OCI-LY7 (cell line): ENCODE results near the gene CHST7. TPM values are rescaled to one million over a fixed set of nuclear protein-coding genes. Genes with fewer than 3 reads are reported as not detected.

ENCODE experiments used
- BruUV-seq: library from RNA; stranded (reverse); fragments of 400-500 nt; replicated peaks from 2 replicates; lab custom pipeline; 2021; lab: Mats Ljungman, UMichigan
- CTCF ChIA-PET: fragments of 300-600 bp; sonication (Branson Sonifier 250); formaldehyde crosslinking; loops from one replicate; lab custom pipeline; 2022; ENCODE audit warnings: antibody characterized with exemption; ENCODE audit not compliant: unreplicated experiment; lab: Charles Lee
- POLR2A ChIA-PET: fragments of 300-600 bp; sonication (Branson Sonifier 250); formaldehyde crosslinking; loops from one replicate; lab custom pipeline; 2022; ENCODE audit warnings: antibody characterized with exemption; lab: Charles Lee
- DNase-seq: peaks from one replicate; pipeline ENCODE4 v3.0.0-alpha.2; 2015; ENCODE audit warnings: low spot score
- H2AFZ ChIP-seq: fragments of 200-600 bp; sonication (generic), shearing (Covaris generic); 2 replicates; pipeline ENCODE4 v1.6.1; 2014; ENCODE audit warnings: mild to moderate bottlenecking, antibody characterized with exemption, low read length, moderate library complexity
- H3K27ac ChIP-seq: fragments of 200-600 bp; sonication (generic); 2 replicates; pipeline ENCODE4 v1.5.1; 2014; ENCODE audit warnings: mixed run types, low read depth, mild to moderate bottlenecking, moderate library complexity, low read length, inconsistent platforms; ENCODE audit not compliant: poor library complexity, severe bottlenecking
- H3K36me3 ChIP-seq: fragments of 200-600 bp; sonication (generic); 2 replicates; pipeline ENCODE4 v1.6.1; 2014; ENCODE audit warnings: mild to moderate bottlenecking, antibody characterized with exemption, low read length, moderate library complexity, mixed read lengths; ENCODE audit not compliant: insufficient read depth
- H3K4me1 ChIP-seq: fragments of 200-600 bp; sonication (generic); 2 replicates; pipeline ENCODE4 v1.5.1; 2014; ENCODE audit warnings: mild to moderate bottlenecking, low read length; ENCODE audit not compliant: insufficient read depth, poor library complexity, severe bottlenecking
- H3K4me2 ChIP-seq: fragments of 200-600 bp; sonication (generic); 2 replicates; pipeline ENCODE4 v1.6.1; 2014; ENCODE audit warnings: mild to moderate bottlenecking, low read length
- H3K4me3 ChIP-seq: fragments of 200-600 bp; sonication (generic); 2 replicates; pipeline ENCODE4 v1.5.1; 2014; ENCODE audit warnings: mild to moderate bottlenecking, low read depth, low read length; ENCODE audit not compliant: poor library complexity, severe bottlenecking
- H3K79me2 ChIP-seq: fragments of 200-600 bp; sonication (generic); 2 replicates; pipeline ENCODE4 v1.6.1; 2016; ENCODE audit warnings: low read depth, mild to moderate bottlenecking, low read length, moderate library complexity, mixed read lengths; ENCODE audit not compliant: insufficient read depth
- H3K9me2 ChIP-seq: fragments of 200-600 bp; sonication (generic); 2 replicates; pipeline ENCODE4 v1.6.1; 2016; ENCODE audit warnings: mild to moderate bottlenecking, low read length, mixed read lengths; ENCODE audit not compliant: insufficient read depth
- H3K9me3 ChIP-seq: fragments of 200-600 bp; sonication (generic); 2 replicates; pipeline ENCODE4 v1.6.1; 2014; ENCODE audit warnings: mild to moderate bottlenecking, mixed run types, low read length, mixed read lengths
- H4K20me1 ChIP-seq: fragments of 200-600 bp; sonication (generic); 2 replicates; pipeline ENCODE4 v1.6.1; 2014; ENCODE audit warnings: mild to moderate bottlenecking, antibody characterized with exemption, low read length, moderate library complexity, mixed read lengths; ENCODE audit not compliant: insufficient read depth
- CTCF ChIP-seq: fragments of 200-600 bp; sonication (generic); conservative IDR thresholded peaks from 2 replicates; pipeline ENCODE4 v1.5.1; 2014; ENCODE audit warnings: mild to moderate bottlenecking, antibody characterized with exemption, low read length, moderate library complexity, mixed read lengths
- EZH2phosphoT487 ChIP-seq: fragments of 200-600 bp; sonication (generic); IDR thresholded peaks from 2 replicates; pipeline ENCODE4 v1.6.1; 2018; ENCODE audit warnings: low read depth, borderline replicate concordance, mild to moderate bottlenecking, mixed run types, antibody characterized with exemption, low read length, moderate library complexity, mixed read lengths
- intact Hi-C: fragments of 100-400 bp; cut with micrococcal nuclease; formaldehyde crosslinking; loops from one replicate; pipeline ENCODE4 v1.10.0; 2022; ENCODE audit not compliant: unreplicated experiment
- total RNA-seq, 2 experiments: library from RNA; depleted of rRNA in 1 of 2; stranded (reverse); fragments of >200 nt in 1 of 2; shearing (Covaris generic) in 1 of 2; gene quantifications; 2 replicates each; pipeline ENCODE4 v1.2.3, GENCODE V29; 2014 to 2022

CHST7 gene
- total RNA-seq, 2 experiments from 2014 or later, result 2.0 to 5.3 TPM

DNA sequence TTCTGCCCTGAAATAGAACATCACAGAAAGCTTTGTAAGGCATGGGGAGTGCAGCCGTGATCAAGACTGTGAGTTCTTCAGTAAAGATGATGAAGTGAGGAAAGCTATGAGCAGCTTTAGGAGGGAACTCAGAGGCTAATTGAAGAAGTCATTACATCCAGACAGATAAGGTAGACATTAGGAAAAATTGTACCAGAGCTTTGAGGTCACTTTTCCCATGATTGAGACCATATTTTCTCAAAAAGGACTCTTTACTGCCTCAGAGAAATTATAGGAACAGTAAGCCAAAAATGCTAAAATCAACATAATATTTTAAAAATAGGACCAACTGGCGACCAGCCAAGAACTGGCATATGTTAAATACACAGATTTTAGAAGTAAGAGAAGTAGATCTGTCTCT, 11.2 kb downstream of the CHST7 start:
- DNase-seq, result no peak
- H2AFZ ChIP-seq, result no peak overlapping the region
- H3K27ac ChIP-seq, result no peak overlapping the region
- CTCF ChIA-PET, result no interaction called here
- no peak for TF ChIP-seq CTCF
- no peak for TF ChIP-seq EZH2phosphoT487
- no peaks in the 10 kb centered on the region; the same call in 1 of the 2 replicates for H3K79me2 ChIP-seq
- POLR2A ChIA-PET, result no interaction called here
- H3K4me2 ChIP-seq, result no peak overlapping the region
- peaks cover 28% of the 10 kb centered on the region for H3K4me1 ChIP-seq
- intact Hi-C loops, result no loop called here
- H3K9me2 ChIP-seq, result no peaks in the 10 kb centered on the region
- H3K4me3 ChIP-seq, result no peak overlapping the region
- no TSS peak for BruUV-seq
- no peaks in the 10 kb centered on the region for H3K36me3 ChIP-seq
- no peaks in the 10 kb centered on the region for H3K9me3 ChIP-seq
- H4K20me1 ChIP-seq, result no peaks in the 10 kb centered on the region

DNA sequence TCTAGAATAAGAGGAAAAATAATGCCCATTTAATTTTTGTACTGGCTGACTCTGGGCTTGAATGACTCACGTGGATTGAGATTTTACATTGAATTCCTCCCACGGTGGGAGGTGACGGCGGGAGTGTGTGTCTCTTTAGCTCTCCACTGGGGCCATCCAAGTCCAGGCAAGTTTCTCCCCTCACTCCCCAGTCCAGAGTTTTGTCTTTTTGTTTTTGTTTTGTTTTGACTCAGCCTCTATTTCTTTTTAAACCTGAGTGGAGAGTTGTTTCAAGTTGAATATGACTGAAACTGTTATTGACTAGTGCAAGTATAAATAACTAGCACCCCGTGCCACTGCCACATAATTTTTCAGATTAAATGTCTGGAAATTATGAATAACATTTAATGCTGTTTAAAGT, 13.6 kb downstream of the CHST7 start:
- Histone ChIP-seq H3K4me3 (peak overlapping the region; percentile 24), H3K4me2 (peak overlapping the region; percentile 48), H3K36me3 (no peaks in the 10 kb centered on the region), H3K4me1 (peaks cover 28% of the 10 kb centered on the region), H3K79me2 (no peaks in the 10 kb centered on the region; the same call in 1 of the 2 replicates), H3K9me2 (no peaks in the 10 kb centered on the region), H2AFZ (no peak overlapping the region; the same call in 1 of the 2 replicates), H3K9me3 (no peaks in the 10 kb centered on the region), H3K27ac (no peak overlapping the region), H4K20me1 (no peaks in the 10 kb centered on the region)
- TF ChIP-seq CTCF, result no peak
- no peak for TF ChIP-seq EZH2phosphoT487
- ChIA-PET CTCF (interaction anchor here (0.6 kb wide), 1 partner anchor 247 kb away, joined by 6 read pairs; no protein-coding TSS in a partner anchor), POLR2A (interaction anchor here (0.9 to 1.4 kb wide), 4 partner anchors 10 to 25 kb away, joined by 3 to 6 read pairs (median 6); no protein-coding TSS in a partner anchor)
- DNase-seq, result no peak
- no TSS peak for BruUV-seq
- intact Hi-C loops, result no loop called here

GRCh38 chrX:46587753-46588171, 14.2 kb downstream of the CHST7 start:
- peaks cover 28% of the 10 kb centered on the region for H3K4me1 ChIP-seq
- no TSS peak for BruUV-seq
- CTCF ChIA-PET, result interaction anchor here (0.6 kb wide), 1 partner anchor 247 kb away, joined by 6 read pairs; no protein-coding TSS in a partner anchor

More at GRCh38 chrX:46587753-46588171, 14.2 kb downstream of the CHST7 start:
- Histone ChIP-seq H3K9me2 (no peaks in the 10 kb centered on the region), H2AFZ (peak overlapping the region; percentile 21; the same call in 1 of the 2 replicates), H3K36me3 (no peaks in the 10 kb centered on the region), H3K79me2 (no peaks in the 10 kb centered on the region; the same call in 1 of the 2 replicates), H4K20me1 (no peaks in the 10 kb centered on the region), H3K9me3 (no peaks in the 10 kb centered on the region), H3K4me3 (peak overlapping the region; percentile 24), H3K4me2 (peak overlapping the region; percentile 48), H3K27ac (peak overlapping the region; percentile 22)
- no peak for DNase-seq
- POLR2A ChIA-PET, result interaction anchor here (0.9 to 1.4 kb wide), 3 partner anchors 11 to 14 kb away, joined by 3 to 6 read pairs (median 5); no protein-coding TSS in a partner anchor
- TF ChIP-seq EZH2phosphoT487 (no peak), CTCF (no peak)
- intact Hi-C loops, result no loop called here
